Measurements from ENCODE around the gene ANKRD31. TPM values are rescaled to one million over a fixed set of nuclear protein-coding genes. Genes with fewer than 3 reads are reported as not detected.
"Not testable (repeated sequence)": the region's sequence is repeated elsewhere in the genome, so short reads cannot be mapped to it uniquely, and the experiment has no call there.

The ANKRD31 gene
- total RNA-seq, 4 donors from 2014 or later = under 0.01 to 0.11 (median 0.03) TPM

DNA sequence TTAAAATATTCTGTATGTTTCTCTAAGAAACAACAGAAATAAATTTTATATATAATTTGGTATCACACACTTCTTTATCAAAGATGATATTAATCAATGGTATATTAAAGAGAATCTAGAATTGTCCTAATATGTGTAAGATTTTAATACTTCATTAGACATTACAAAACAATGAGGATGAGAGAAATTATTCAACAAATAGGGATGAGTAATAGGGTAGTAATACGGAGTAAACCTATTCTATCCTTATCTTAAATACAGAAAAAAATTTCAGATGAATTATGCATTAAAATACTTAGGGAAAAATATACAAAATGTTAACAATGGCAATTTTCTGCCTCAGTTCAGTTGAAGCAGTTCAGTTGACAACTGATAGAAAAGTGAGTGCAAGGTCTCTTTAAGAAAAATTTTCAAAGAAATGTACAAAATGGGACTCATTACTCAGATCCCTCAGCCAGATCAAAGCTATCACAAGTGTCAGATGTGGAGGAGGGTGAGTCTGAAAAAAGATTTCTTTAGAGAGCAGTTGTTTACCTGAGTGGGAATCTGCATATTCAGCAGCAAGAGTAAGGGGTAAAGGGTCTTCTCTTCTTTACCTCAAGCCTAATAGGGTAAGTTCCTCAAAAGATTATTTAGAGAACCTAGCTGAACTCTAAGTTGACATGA is 127.6 kb downstream of the ANKRD31 start:
- Histone ChIP-seq H3K9me3 (no peaks in the 10 kb centered on the region), H3K4me3 (no peak overlapping the region), H3K4me1 (no peaks in the 10 kb centered on the region), H3K27ac (replicated peaks in 1 of 4) (no peak overlapping the region), H3K27me3 (no peaks in the 10 kb centered on the region), H3K36me3 (no peaks in the 10 kb centered on the region)
- TF ChIP-seq, protein P1, sequence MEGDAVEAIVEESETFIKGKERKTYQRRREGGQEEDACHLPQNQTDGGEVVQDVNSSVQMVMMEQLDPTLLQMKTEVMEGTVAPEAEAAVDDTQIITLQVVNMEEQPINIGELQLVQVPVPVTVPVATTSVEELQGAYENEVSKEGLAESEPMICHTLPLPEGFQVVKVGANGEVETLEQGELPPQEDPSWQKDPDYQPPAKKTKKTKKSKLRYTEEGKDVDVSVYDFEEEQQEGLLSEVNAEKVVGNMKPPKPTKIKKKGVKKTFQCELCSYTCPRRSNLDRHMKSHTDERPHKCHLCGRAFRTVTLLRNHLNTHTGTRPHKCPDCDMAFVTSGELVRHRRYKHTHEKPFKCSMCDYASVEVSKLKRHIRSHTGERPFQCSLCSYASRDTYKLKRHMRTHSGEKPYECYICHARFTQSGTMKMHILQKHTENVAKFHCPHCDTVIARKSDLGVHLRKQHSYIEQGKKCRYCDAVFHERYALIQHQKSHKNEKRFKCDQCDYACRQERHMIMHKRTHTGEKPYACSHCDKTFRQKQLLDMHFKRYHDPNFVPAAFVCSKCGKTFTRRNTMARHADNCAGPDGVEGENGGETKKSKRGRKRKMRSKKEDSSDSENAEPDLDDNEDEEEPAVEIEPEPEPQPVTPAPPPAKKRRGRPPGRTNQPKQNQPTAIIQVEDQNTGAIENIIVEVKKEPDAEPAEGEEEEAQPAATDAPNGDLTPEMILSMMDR (IDR thresholded peaks at IDR 0.05) = no peak
- no peak for TF ChIP-seq EP300 (IDR thresholded peaks at IDR 0.05)
- no peak for TF ChIP-seq POLR2AphosphoS5 (IDR thresholded peaks at IDR 0.05)
- TF ChIP-seq POLR2A (IDR thresholded peaks at IDR 0.05; ENCODE audit: low read depth) = no peak
- DNase-seq (ENCODE audit: extremely low spot score) = no peak
- intact Hi-C loops (cut with DNase I) = no loop called here
- 73% methylated on average over 1 of the region's 1 CpG for WGBS

DNA sequence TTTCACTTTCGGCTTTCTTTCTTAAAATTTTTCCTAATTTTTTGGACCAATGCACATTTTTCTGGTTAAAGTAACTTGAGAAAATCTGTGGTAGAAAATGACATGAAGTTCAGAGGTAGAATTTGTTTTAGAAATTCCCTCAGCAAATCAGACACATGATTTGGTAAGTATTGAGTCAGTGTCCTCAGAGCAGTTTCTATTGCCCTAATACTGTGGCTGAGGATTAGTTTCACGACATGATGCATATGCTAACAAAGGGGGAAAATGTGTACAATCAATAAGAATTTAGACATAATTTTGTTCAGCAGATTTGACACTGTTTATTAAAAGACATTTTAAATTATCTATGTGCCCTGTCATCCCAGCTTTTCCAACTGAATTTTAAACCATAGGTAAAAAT is 128.2 kb downstream of the ANKRD31 start:
- WGBS = 72% methylated on average over 2 of the region's 2 CpGs
- H3K9me3 ChIP-seq = no peaks in the 10 kb centered on the region
- no peaks in the 10 kb centered on the region for H3K27me3 ChIP-seq
- H3K27ac ChIP-seq (replicated peaks in 1 of 4) = no peak overlapping the region
- DNase-seq (ENCODE audit: extremely low spot score) = no peak
- no peaks in the 10 kb centered on the region for H3K36me3 ChIP-seq
- no peaks in the 10 kb centered on the region for H3K4me1 ChIP-seq
- TF ChIP-seq, protein P1 (IDR thresholded peaks at IDR 0.05) = no peak
- TF ChIP-seq EP300 (IDR thresholded peaks at IDR 0.05) (no peak), POLR2A (IDR thresholded peaks at IDR 0.05; ENCODE audit: low read depth) (no peak), POLR2AphosphoS5 (IDR thresholded peaks at IDR 0.05) (no peak)
- intact Hi-C loops (cut with DNase I) = no loop called here
- no peak overlapping the region for H3K4me3 ChIP-seq

DNA sequence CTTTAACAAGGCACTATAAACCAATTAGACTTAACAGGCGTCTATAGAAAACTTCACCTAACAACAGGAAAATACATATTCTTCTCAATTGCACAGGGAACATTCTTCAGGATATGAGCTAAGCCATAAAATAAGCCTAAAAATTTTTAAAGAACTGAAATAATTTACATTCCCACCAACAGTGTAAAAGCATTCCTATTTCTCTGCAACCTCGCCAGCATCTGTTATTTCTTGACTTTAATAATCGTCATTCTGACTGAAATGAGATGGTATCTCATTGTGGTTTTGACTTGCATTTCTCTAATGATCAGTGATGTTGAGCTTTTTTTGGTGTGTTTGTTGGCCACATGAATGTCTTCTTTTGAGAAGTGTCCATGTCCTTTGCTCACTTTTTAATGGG is 140.7 kb downstream of the ANKRD31 start:
- H3K36me3 ChIP-seq; intact Hi-C loops (cut with DNase I); H3K4me1 ChIP-seq; DNase-seq (ENCODE audit: extremely low spot score); H3K27me3 ChIP-seq; H3K4me3 ChIP-seq; H3K9me3 ChIP-seq; H3K27ac ChIP-seq (replicated peaks in 1 of 4): not testable (repeated sequence)
- 72% methylated on average over 3 of the region's 3 CpGs for WGBS

DNA sequence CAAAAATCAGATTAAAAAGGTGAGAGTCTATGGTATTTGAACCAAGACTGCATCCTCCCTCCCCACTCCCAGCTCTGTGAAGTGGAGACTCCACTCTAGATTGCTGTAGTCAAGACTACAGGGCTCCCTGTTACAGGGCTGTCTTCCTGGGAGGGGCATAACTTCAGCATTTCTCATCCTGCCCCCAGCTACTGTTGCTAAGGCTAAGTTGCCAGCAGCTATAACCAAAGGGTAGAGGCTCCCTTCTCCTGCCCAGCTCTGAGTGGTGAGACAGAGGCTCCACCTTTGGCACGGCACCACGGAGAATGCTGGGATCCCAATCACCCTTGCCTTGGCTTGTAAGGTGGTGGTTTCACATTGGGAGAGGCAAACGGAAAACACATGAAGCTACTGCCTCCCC is 145.1 kb downstream of the ANKRD31 start:
- TF ChIP-seq EP300 (IDR thresholded peaks at IDR 0.05) (no peak), POLR2A (IDR thresholded peaks at IDR 0.05; ENCODE audit: low read depth) (no peak), POLR2AphosphoS5 (IDR thresholded peaks at IDR 0.05) (no peak)
- TF ChIP-seq, protein P1 (IDR thresholded peaks at IDR 0.05) = no peak
- H3K36me3 ChIP-seq = no peaks in the 10 kb centered on the region
- intact Hi-C loops (cut with DNase I) = no loop called here
- no peak overlapping the region for H3K27ac ChIP-seq (replicated peaks in 1 of 4)
- H3K4me3 ChIP-seq = no peak overlapping the region
- 74% methylated on average over 3 of the region's 3 CpGs for WGBS
- H3K9me3 ChIP-seq = no peaks in the 10 kb centered on the region
- H3K27me3 ChIP-seq = no peaks in the 10 kb centered on the region
- DNase-seq (ENCODE audit: extremely low spot score) = no peak
- H3K4me1 ChIP-seq = no peaks in the 10 kb centered on the region

DNA sequence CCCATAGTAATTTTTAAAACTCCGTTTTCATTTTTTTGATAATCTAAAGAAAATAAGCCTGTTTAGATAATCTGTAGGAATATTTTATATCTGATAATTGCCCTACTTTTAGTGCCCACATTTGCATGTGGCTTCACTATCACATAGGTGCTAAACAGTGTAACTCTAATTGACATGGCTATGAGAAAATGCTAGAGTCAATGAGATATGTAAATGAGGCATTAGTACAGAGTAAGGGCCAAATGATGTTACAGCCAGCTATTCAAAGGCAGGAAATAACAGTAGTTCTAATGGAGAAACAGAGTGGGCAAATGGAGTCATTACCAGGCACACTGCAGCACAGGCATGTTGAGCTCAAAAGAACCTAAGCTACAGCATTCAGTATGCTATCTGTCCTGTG is 147.0 kb downstream of the ANKRD31 start:
- Histone ChIP-seq H3K27ac (replicated peaks in 1 of 4) (no peak overlapping the region), H3K4me1 (no peaks in the 10 kb centered on the region), H3K27me3 (no peaks in the 10 kb centered on the region), H3K36me3 (no peaks in the 10 kb centered on the region), H3K4me3 (no peak overlapping the region), H3K9me3 (no peaks in the 10 kb centered on the region)
- TF ChIP-seq, protein P1 (IDR thresholded peaks at IDR 0.05) = no peak
- TF ChIP-seq EP300 (IDR thresholded peaks at IDR 0.05) (no peak), POLR2AphosphoS5 (IDR thresholded peaks at IDR 0.05) (no peak), POLR2A (IDR thresholded peaks at IDR 0.05; ENCODE audit: low read depth) (no peak)
- intact Hi-C loops (cut with DNase I) = loop anchor here (10.0 kb wide), 1 partner anchor 65 kb away; no protein-coding TSS in a partner anchor
- WGBS = 80% methylated on average over 1 of the region's 1 CpG
- no peak for DNase-seq (ENCODE audit: extremely low spot score)

Data from esophagus muscularis mucosa (tissue), 4 donors.